Measurements from ENCODE around the gene DEFB131B. TPM values are rescaled to one million over a fixed set of nuclear protein-coding genes. Genes with fewer than 3 reads are reported as not detected.
"Not testable (repeated sequence)": the region's sequence is repeated elsewhere in the genome, so short reads cannot be mapped to it uniquely, and the experiment has no call there.

The DEFB131B gene, protein sequence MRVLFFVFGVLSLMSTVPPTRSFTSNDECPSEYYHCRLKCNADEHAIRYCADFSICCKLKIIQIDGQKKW
- not detected for polyA plus RNA-seq (2013, experiment 1 of 2; ENCODE audit: insufficient read length)
- polyA plus RNA-seq (2013, experiment 2 of 2; ENCODE audit: insufficient read length), result not detected

DNA sequence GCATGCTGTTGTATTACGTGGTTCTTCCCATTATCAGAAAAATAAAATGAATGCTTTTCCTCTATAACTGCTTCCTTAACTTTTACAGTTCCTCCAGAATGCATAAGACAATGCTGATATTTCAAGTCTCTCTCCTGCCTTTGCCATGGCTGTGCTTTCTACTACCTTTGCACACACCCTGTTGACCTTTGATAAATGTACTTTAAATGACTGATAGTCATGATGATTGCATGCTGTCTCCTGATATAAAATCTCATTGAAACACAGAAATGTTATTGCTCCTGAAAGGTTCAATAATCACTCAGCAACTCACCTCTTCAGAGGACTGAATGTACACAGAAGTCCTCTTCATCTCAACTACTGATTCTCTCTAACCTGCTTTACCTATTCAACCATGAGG is at the start of gene DEFB131B:
DEFB131B (plus strand) TSS at position 395 of the 400 bp plus-strand sequence; CDS start at position 395, 0 bp downstream.
- not testable (repeated sequence) for DNase-seq

GRCh38 chr11:71829247-71829646 is 49.0 kb upstream of the DEFB131B start:
- DNase-seq, result not testable (repeated sequence)

DNA sequence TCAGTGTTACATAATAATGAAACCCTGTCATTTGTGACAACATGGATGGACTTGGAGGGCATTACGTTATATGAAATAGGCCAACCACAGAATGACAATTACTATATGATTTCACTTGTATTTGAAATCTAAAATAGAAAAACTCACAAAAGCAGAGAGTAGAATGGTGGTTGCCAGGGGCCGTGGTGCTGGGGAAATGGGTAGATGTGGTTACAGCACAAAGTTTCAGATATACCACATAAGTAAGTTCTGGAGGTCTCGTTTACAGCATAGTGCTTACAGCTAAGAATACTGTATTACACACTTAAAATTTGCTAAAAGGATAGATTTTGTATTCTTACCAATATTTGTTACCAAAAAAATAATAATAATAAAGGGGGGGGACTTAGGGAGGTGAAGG is 48.6 kb upstream of the DEFB131B start:
- not testable (repeated sequence) for DNase-seq

DNA sequence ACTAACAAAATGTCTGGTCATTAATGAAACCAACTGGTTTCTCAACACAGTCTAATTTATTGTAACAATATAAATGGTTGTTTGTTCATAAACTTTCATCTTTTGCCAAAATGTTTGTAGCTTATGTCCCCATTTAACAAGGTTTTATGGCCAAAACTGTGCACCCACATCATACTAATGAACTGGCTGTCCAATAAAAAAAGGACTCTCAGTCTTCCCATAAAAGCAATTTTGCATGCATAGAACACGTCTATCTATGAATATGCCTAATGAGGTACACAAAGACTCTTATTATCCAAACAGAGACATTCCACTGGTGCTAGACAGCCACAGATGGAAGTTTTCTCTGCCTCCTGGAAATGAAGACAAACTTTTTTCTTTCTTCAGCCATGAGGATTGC is 45.4 kb upstream of the DEFB131B start, which contains the start of gene DEFB108B:
DEFB108B (plus strand) TSS at position 390 of the 400 bp plus-strand sequence; CDS start at position 390, 0 bp downstream.
- DNase-seq, result not testable (repeated sequence)

- not testable (repeated sequence) for DNase-seq
Measured at GRCh38 chr11:71842720-71843119, 35.5 kb upstream of the DEFB131B start.

DNA sequence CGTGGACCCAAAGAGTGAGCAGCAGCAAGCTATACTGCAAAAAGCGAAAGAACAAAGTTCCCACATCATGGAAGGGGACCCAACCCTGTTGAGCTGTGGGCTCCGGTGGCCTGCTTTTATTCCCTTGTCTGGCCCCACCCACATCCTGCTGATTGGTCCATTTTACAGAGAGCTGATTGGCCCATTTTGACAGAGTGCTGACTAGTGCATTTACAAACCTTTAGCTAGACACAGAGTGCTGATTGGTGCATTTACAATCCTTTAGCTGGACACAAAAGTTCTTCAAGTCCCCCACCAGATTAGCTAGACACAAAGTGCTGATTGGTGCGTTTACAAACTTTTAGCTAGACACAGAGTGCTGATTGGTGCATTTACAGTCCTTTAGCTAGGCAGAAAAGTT is 34.9 kb upstream of the DEFB131B start:
- not testable (repeated sequence) for DNase-seq

GRCh38 chr11:71843858-71844257 is 34.4 kb upstream of the DEFB131B start:
- no peak for DNase-seq

DNA sequence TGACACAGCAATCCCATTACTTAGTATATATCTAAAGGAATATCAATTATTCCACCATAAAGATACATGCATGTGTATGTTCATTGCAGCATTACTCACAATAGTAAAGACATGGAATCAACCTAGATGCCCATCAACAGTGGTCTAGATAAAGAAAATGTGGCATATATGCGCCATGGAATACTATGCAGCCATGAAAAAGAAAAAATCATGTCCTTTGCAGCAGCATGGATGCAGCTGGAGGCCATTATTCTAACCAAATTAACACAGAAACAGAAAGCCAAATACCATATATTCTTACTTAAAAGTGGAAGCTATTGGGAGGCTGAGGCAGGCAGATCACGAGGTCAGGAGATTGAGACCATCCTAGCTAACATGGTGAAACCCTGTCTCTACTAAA is 24.4 kb upstream of the DEFB131B start:
- not testable (repeated sequence) for DNase-seq

DNA sequence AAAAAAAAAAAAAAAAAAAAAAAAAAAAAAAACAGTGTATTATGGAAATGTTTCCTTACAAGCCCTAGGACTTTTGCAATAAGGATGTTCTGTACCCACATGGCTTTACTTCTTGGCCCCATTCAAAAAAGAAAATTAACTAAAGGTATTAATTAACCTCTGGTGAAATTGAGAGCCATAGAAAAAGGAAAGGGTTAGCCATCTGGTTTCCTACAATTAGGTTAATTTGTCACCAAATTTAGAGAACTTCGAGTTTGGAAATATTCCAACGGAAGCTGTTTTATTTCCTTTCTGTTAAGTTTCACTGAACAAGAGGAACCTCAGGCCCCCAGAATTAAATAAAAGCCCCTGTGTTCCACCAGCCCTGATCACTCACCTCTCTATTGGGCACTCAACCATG is 22.4 kb upstream of the DEFB131B start:
- DNase-seq, result not testable (repeated sequence)

DNA sequence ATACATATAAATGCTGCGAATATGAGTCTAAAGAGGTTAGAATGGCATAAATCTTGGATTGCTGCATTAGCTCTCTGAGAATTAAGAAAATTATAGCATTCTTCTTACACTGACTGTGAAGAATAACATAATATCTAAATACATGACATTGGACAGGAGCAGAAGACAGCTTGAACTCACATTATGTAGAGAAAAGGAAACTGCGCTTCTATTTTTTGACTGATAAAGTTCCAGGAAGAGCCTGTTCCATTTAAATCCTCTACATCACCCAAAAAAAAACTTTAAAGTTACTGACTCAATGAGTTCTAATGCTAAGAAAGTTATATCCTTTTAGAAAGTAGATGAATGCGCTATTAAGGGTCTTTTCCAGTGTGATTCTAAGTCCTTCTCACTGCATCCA is 17.4 kb upstream of the DEFB131B start:
- not testable (repeated sequence) for DNase-seq

DNA sequence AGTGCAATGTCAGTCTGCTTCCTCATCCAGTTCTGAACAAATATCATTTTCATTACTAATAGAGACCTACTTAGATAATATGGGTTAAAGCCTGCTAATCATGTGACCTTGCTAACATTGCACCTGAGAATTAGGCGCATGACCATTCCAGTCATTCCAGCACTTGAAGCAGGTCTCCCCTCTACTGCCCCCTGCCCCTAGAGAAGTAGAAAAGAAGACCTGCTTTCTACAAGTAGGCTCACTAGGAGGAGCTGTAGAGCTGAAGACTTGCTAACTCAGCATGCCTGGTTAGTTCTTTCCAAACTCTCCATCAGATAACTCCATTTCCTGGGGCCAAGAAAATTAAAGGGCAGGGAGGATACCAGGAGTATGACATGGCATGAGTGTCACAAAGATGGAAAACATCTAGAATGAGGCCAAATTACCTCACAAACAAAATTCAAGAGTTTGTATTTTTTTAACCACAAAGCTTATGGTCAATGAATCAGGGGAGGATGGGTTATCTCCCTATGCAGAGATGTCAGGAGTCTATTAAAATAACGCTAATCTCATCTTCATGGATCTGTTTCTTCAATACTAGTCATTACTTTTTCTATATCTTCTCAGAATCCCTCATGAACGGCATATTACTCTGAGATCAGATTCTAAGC is 14.2 kb upstream of the DEFB131B start:
- peak; percentile 67 for DNase-seq

- not testable (repeated sequence) for DNase-seq
Measured at GRCh38 chr11:71867209-71867608, 11.0 kb upstream of the DEFB131B start.

DNA sequence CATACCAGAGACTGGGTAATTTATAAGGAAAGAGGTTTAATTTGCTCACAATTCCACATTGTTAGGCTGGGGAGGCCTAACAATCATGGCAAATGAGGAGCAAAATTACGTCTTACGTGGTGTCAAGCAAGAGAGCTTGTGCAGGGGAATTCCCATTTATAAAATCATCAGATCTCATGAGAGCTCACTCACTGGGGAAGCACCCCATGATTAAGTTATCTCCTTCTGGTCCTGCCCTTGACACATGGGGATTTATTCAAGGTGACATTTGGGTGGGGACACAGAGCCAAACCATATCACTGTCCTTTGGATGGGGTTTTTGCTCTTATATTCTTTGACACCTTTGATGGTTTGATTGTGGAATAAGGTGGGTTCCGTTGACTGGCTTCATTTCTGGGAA is 8.3 kb upstream of the DEFB131B start:
- not testable (repeated sequence) for DNase-seq

DNA sequence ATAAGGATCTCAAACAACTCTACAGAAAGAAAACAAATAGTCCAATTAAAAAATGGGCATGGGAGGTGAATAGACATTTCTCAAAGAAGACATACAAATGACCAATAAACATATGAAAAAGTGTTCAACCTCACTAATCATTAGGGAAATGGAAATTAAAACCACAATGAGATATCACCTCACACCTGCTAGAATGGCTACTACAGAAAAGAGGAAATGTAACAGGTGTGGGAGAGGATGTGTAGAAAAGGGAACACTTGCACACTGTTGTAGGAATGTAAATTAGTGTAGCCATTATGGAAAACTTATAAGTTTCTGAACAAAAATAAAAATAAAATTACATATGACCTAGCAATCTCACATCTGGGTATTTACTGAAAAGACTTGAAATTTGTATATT is 7.6 kb upstream of the DEFB131B start:
- DNase-seq, result not testable (repeated sequence)

DNA sequence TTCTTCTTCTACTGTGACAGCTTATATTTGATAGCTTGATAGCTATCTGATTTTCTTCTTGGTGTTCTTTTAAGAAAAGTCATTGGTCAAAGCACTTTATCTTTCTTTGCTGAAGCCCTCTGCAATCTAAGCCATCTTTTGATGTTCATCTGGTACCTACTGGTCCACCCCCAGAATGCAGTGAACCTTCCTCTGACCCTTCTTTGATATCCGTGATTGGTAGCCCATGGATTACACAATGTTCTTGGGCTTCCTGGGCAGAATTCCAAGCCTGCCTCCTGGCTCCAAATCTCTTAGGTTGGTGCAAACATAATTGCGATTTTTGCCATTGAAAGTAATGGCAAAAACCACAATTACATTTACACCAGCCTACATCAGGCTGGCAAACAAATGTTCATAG is 2.0 kb upstream of the DEFB131B start:
- DNase-seq, result not testable (repeated sequence)

DNA sequence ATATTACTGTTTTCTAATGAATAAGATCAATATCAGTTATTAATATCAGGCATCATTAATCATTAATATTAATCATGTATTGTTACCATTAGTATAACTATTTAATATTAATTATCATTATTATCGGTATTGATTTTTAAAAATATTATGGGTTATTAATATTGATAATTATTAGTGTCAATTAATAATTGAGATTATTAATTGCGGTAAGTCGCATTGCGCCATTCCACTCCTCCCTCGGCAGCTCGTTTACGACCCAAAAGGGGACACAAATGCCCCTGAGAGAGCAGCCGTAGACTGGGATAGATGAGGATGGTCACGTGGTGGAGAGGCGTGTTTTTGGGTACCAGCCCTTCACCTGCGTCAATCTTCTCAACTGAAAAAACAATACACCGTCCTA is 7.6 kb downstream of the DEFB131B start:
- not testable (repeated sequence) for DNase-seq

- DNase-seq, result not testable (repeated sequence)
Measured at GRCh38 chr11:71888335-71889010, 10.2 kb downstream of the DEFB131B start.

- not testable (repeated sequence) for DNase-seq
Measured at GRCh38 chr11:71889181-71889872, 11.1 kb downstream of the DEFB131B start.

- DNase-seq, result no peak
Measured at GRCh38 chr11:71895961-71896360, 17.7 kb downstream of the DEFB131B start.

GRCh38 chr11:71901137-71901536 is 22.9 kb downstream of the DEFB131B start:
- DNase-seq, result peak; percentile 86

- DNase-seq, result no peak
Measured at GRCh38 chr11:71908218-71908617, 30.0 kb downstream of the DEFB131B start.

- not testable (repeated sequence) for DNase-seq
Measured at GRCh38 chr11:71910775-71911174, 32.5 kb downstream of the DEFB131B start.

Data from fibroblast of skin of abdomen (primary cell).